Omental fat pad (tissue), 4 donors: ENCODE measurements around the gene MIGA1. TPM values are rescaled to one million over a fixed set of nuclear protein-coding genes. Genes with fewer than 3 reads are reported as not detected.
A peak's percentile ranks its signal among the peaks of the same experiment; 100 is the strongest.

Source experiments
- ATAC-seq: fragments of 150-250 bp; one replicate; pipeline ENCODE4 v1.9.1; 2016; ENCODE audit warnings: mild to moderate bottlenecking, moderate library complexity; ENCODE audit not compliant: low FRiP score
- DNase-seq: peaks from one replicate; pipeline ENCODE4 v3.0.0-alpha.2; 2019; ENCODE audit warnings: low spot score
- CTCF ChIP-seq, 3 donors: fragments of 450-650 bp; IDR thresholded peaks; one replicate each; pipeline ENCODE4 v1.5.1; 2016 to 2017; ENCODE audit warnings: antibody characterized with exemption in 3 of 3, mild to moderate bottlenecking in 3 of 3, moderate library complexity in 2 of 3
- total RNA-seq, 4 donors: library from RNA; depleted of rRNA; stranded (reverse); fragments of >200 nt; gene quantifications; one replicate each; pipeline ENCODE4 v1.1.0, GENCODE V29; 2016

MIGA1 gene
- total RNA-seq, 4 donors from 2014 or later, result 11.9 to 19.7 (median 14.7) TPM

- ATAC-seq (peak; percentile 93), DNase-seq (no peak)
- no peak for TF ChIP-seq CTCF (IDR thresholded peaks at IDR 0.05)
Measured at GRCh38 chr1:77832901-77833300, 53.5 kb downstream of the MIGA1 start.

GRCh38 chr1:77833521-77834100, 54.2 kb downstream of the MIGA1 start:
- no peak for TF ChIP-seq CTCF (IDR thresholded peaks at IDR 0.05)
- ATAC-seq (no peak), DNase-seq (no peak)

- no peak for TF ChIP-seq CTCF (IDR thresholded peaks at IDR 0.05)
- ATAC-seq (no peak), DNase-seq (no peak)
Measured at GRCh38 chr1:77834771-77835334, 55.4 kb downstream of the MIGA1 start.

GRCh38 chr1:77841574-77841973, 62.1 kb downstream of the MIGA1 start:
- TF ChIP-seq CTCF (IDR thresholded peaks at IDR 0.05), result no peak
- no peak for ATAC-seq
- DNase-seq, result no peak

- DNase-seq (no peak), ATAC-seq (no peak)
- no peak for TF ChIP-seq CTCF (IDR thresholded peaks at IDR 0.05)
Measured at GRCh38 chr1:77845951-77846350, 66.5 kb downstream of the MIGA1 start.

- DNase-seq (no peak), ATAC-seq (no peak)
- TF ChIP-seq CTCF (IDR thresholded peaks at IDR 0.05), result no peak
Measured at GRCh38 chr1:77846966-77847365, 67.5 kb downstream of the MIGA1 start.

GRCh38 chr1:77847621-77848080, 68.2 kb downstream of the MIGA1 start:
- ATAC-seq (no peak), DNase-seq (no peak)
- TF ChIP-seq CTCF (IDR thresholded peaks at IDR 0.05), result no peak
